MM.1S (cell line): Measurements from ENCODE around the gene TNFRSF4.

Experiments
- DNase-seq: peaks from one replicate; pipeline ENCODE4 v3.0.0-alpha.2; 2015
- H2AFZ ChIP-seq: fragments of 300-600 bp; sonication (generic); 2 replicates; pipeline ENCODE4 v1.6.0; 2016; ENCODE audit warnings: antibody characterized with exemption, low read length
- H3F3A ChIP-seq: fragments of 300-600 bp; sonication (generic); 2 replicates; pipeline ENCODE4 v1.6.1; 2016; ENCODE audit warnings: mild to moderate bottlenecking, antibody characterized with exemption, low read length, moderate library complexity, mixed read lengths; ENCODE audit not compliant: insufficient read depth
- H3K27ac ChIP-seq: fragments of 300-600 bp; sonication (generic); 2 replicates; pipeline ENCODE4 v1.5.1; 2016; ENCODE audit warnings: mild to moderate bottlenecking, low read length
- H3K27me3 ChIP-seq: fragments of 300-600 bp; sonication (generic); replicated peaks from 2 replicates; pipeline ENCODE4 v1.6.0; 2016; ENCODE audit warnings: low read length; ENCODE audit not compliant: insufficient read depth
- H3K36me3 ChIP-seq: fragments of 300-600 bp; sonication (generic); replicated peaks from 2 replicates; pipeline ENCODE4 v1.6.1; 2016; ENCODE audit warnings: mild to moderate bottlenecking, low read length, mixed read lengths; ENCODE audit not compliant: insufficient read depth
- H3K4me1 ChIP-seq: fragments of 300-600 bp; sonication (generic); 2 replicates; pipeline ENCODE4 v1.6.1; 2016; ENCODE audit warnings: low read length, mixed read lengths
- H3K4me2 ChIP-seq: fragments of 300-600 bp; sonication (generic); 2 replicates; pipeline ENCODE4 v1.6.0; 2016; ENCODE audit warnings: low read depth, low read length
- H3K4me3 ChIP-seq: fragments of 300-600 bp; sonication (generic); 2 replicates; pipeline ENCODE4 v1.5.1; 2016; ENCODE audit warnings: low read length, mixed read lengths
- H3K79me2 ChIP-seq: fragments of 300-600 bp; sonication (generic); 2 replicates; pipeline ENCODE4 v1.6.1; 2016; ENCODE audit warnings: mixed run types, low read length, mixed read lengths
- H3K9ac ChIP-seq: fragments of 300-600 bp; sonication (generic); 2 replicates; pipeline ENCODE4 v1.6.1; 2016; ENCODE audit warnings: low read length, mixed read lengths
- H3K9me2 ChIP-seq: fragments of 300-600 bp; sonication (generic); replicated peaks from 2 replicates; pipeline ENCODE4 v1.6.1; 2016; ENCODE audit warnings: mild to moderate bottlenecking, low read length, mixed read lengths; ENCODE audit not compliant: insufficient read depth
- H3K9me3 ChIP-seq: fragments of 300-600 bp; sonication (generic); replicated peaks from 2 replicates; pipeline ENCODE4 v1.6.1; 2016; ENCODE audit warnings: mild to moderate bottlenecking, low read length, mixed read lengths; ENCODE audit not compliant: insufficient read depth
- H4K20me1 ChIP-seq: fragments of 300-600 bp; sonication (generic); 2 replicates; pipeline ENCODE4 v1.6.1; 2016; ENCODE audit warnings: mild to moderate bottlenecking, low read length, moderate library complexity, mixed read lengths; ENCODE audit not compliant: insufficient read depth
- EZH2 ChIP-seq: fragments of 300-600 bp; sonication (generic); optimal IDR thresholded peaks from 2 replicates; pipeline ENCODE3; 2017; ENCODE audit warnings: low read depth, mild to moderate bottlenecking, antibody characterized with exemption, low read length, mixed read lengths
- EZH2phosphoT487 ChIP-seq: fragments of 300-600 bp; sonication (generic); IDR thresholded peaks from 2 replicates; pipeline ENCODE4 v1.6.1; 2018; ENCODE audit warnings: antibody characterized with exemption, low read length
- TF ChIP-seq, protein P1 (sequence below): fragments of 300-600 bp; sonication (generic); IDR thresholded peaks from 2 replicates; pipeline ENCODE4 v1.5.1; 2016; ENCODE audit warnings: antibody characterized with exemption, low read length, mixed read lengths

Gene TNFRSF4

DNA sequence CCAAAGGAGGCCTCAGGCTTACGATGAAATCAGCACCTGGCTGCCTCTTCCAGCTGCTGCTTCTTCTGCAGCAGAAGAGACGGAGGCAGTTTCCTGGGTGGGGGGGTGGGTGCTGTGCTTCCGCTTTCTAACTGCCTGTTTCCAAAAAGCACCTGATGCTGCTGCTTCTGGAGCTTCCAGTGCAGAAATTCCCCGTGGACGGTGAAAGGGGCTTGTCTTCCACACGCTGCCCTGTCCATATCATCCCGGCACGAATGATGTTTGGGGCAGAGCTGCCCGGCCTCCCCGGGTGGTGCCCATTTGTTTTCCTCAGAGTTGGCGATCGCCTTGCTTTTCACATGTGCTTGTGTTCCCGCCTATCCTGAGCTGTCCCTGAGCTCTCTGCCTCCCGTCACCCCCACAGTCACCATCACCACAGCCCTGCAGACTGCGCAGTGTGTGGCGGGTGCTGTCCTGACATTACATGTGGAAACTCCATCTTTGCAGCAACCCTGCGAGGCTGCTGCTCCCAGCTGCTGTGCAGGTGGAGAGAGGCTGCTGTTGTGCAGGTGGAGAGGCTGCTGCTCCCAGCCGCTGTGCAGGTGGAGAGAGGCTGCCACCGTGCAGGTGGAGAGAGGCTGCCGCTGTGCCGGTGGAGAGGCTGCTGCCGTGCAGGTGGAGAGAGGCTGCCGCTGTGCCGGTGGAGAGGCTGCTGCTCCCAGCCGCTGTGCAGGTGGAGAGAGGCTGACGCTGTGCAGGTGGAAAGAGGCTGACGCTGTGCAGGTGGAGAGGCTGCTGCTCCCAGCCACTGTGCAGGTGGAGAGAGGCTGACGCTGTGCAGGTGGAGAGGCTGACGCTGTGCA lies 38.5 kb downstream of the TNFRSF4 start:
- Histone ChIP-seq H3K4me2 (no peak overlapping the region), H3K27me3 (peaks cover 94% of the 10 kb centered on the region), H3K9me3 (no peaks in the 10 kb centered on the region), H3K36me3 (no peaks in the 10 kb centered on the region), H3K4me3 (no peak overlapping the region), H2AFZ (no peak overlapping the region), H3K79me2 (no peaks in the 10 kb centered on the region), H3K4me1 (no peaks in the 10 kb centered on the region), H3K9ac (no peak overlapping the region), H3K27ac (no peak overlapping the region), H3F3A (no peaks in the 10 kb centered on the region), H4K20me1 (no peaks in the 10 kb centered on the region), H3K9me2 (no peaks in the 10 kb centered on the region)
- no peak for DNase-seq
- TF ChIP-seq EZH2, result no peak
- TF ChIP-seq, protein P1, sequence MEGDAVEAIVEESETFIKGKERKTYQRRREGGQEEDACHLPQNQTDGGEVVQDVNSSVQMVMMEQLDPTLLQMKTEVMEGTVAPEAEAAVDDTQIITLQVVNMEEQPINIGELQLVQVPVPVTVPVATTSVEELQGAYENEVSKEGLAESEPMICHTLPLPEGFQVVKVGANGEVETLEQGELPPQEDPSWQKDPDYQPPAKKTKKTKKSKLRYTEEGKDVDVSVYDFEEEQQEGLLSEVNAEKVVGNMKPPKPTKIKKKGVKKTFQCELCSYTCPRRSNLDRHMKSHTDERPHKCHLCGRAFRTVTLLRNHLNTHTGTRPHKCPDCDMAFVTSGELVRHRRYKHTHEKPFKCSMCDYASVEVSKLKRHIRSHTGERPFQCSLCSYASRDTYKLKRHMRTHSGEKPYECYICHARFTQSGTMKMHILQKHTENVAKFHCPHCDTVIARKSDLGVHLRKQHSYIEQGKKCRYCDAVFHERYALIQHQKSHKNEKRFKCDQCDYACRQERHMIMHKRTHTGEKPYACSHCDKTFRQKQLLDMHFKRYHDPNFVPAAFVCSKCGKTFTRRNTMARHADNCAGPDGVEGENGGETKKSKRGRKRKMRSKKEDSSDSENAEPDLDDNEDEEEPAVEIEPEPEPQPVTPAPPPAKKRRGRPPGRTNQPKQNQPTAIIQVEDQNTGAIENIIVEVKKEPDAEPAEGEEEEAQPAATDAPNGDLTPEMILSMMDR, result no peak
- TF ChIP-seq EZH2phosphoT487, result no peak

DNA sequence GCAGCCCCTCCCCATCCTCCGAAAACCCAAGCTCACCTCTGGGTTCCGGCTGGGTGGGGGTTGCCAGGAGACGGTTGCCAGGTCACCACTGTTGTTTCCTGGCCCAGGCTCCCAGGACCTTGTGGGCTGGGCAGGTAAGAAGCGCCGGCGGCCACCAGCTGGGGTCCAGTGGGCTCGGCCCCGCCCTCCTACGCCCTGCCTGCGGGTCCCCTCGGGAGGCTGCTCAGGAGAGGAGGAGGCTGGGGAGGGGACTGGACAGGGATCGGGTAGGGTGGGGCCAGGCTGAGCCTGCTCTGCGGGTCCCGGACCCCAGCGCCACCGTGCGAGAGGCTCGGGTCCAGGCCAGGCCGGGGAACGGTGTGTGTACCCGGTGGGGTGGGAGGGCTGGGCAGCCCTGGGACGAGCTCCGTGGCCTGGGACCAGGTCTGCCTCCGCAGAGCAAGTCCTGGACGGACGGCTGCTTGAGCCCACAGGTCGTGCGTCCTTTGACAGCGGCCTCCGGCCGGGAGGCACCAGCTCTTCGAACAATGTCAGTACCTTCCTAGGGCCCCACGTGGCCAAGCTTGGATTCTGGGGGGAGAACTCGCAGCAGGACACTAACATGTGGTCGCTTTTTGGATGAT lies 40.0 kb downstream of the TNFRSF4 start, which contains the start of gene TTLL10:
TSS of gene TTLL10 (plus strand) at position 88 of the 623 bp plus-strand sequence. CDS start 5,336 bp downstream, outside the sequence.
- no peak within 1 kb of the TSS for H3K4me2 ChIP-seq
- TF ChIP-seq, protein P1, result no peak
- TF ChIP-seq EZH2phosphoT487 (no peak), EZH2 (no peak)
- no peaks in the 10 kb centered on the region for H3K36me3 ChIP-seq
- no peaks in the 10 kb centered on the region for H3F3A ChIP-seq
- no peaks in the 10 kb centered on the region for H3K4me1 ChIP-seq
- H2AFZ ChIP-seq, result no peak within 1 kb of the TSS
- no peaks in the 10 kb centered on the region for H3K9me2 ChIP-seq
- H3K4me3 ChIP-seq, result no peak within 1 kb of the TSS
- H3K9me3 ChIP-seq, result no peaks in the 10 kb centered on the region
- peaks cover 94% of the 10 kb centered on the region for H3K27me3 ChIP-seq
- no peaks in the 10 kb centered on the region for H3K79me2 ChIP-seq
- H4K20me1 ChIP-seq, result no peaks in the 10 kb centered on the region
- no peak for DNase-seq
- no peak within 1 kb of the TSS for H3K27ac ChIP-seq
- no peak within 1 kb of the TSS for H3K9ac ChIP-seq

- no peak overlapping the region for H3K27ac ChIP-seq
- no peak for DNase-seq
- no peak overlapping the region for H3K9ac ChIP-seq
- H3K79me2 ChIP-seq, result no peaks in the 10 kb centered on the region
- H3K4me3 ChIP-seq, result no peak overlapping the region
- H3K27me3 ChIP-seq, result peaks cover 94% of the 10 kb centered on the region
- no peaks in the 10 kb centered on the region for H3K36me3 ChIP-seq
- H3K4me2 ChIP-seq, result no peak overlapping the region
- no peak for TF ChIP-seq EZH2
- peak; percentile 27; the same call in 1 of the 2 replicates for TF ChIP-seq EZH2phosphoT487
- H3K9me3 ChIP-seq, result no peaks in the 10 kb centered on the region
- no peak overlapping the region for H2AFZ ChIP-seq
- H3K9me2 ChIP-seq, result no peaks in the 10 kb centered on the region
- no peaks in the 10 kb centered on the region for H4K20me1 ChIP-seq
- H3F3A ChIP-seq, result no peaks in the 10 kb centered on the region
- no peaks in the 10 kb centered on the region for H3K4me1 ChIP-seq
Observed at GRCh38 chr1:1173061-1173792, 40.7 kb downstream of the TNFRSF4 start.
